H4 (cell line): ENCODE results near the gene SYNDIG1L. TPM values are rescaled to one million over a fixed set of nuclear protein-coding genes. Genes with fewer than 3 reads are reported as not detected.

Source experiments
- DNase-seq: peaks from one replicate; pipeline ENCODE4 v3.0.0-alpha.2; 2015; ENCODE audit warnings: low spot score
- total RNA-seq: library from RNA; depleted of rRNA; stranded (reverse); fragments of >200 nt; shearing (Covaris generic); gene quantifications from 2 replicates; pipeline ENCODE4 v1.2.3, GENCODE V29; 2014

Gene SYNDIG1L
- total RNA-seq, 1 experiment from 2014 or later: not detected

- DNase-seq: no peak
Measured at GRCh38 chr14:74429221-74429691, 3.2 kb upstream of the SYNDIG1L start.

GRCh38 chr14:74427651-74428050, 1.6 kb upstream of the SYNDIG1L start:
- DNase-seq: no peak

- no peak for DNase-seq
Measured at GRCh38 chr14:74425525-74426201, 347 bp downstream of the SYNDIG1L start.

- no peak for DNase-seq
Measured at GRCh38 chr14:74424606-74425005, 1.4 kb downstream of the SYNDIG1L start.

GRCh38 chr14:74423246-74423645, 2.8 kb downstream of the SYNDIG1L start:
- DNase-seq: no peak

- no peak for DNase-seq
Measured at GRCh38 chr14:74421981-74422380, 4.0 kb downstream of the SYNDIG1L start.

- no peak for DNase-seq
Measured at GRCh38 chr14:74419086-74419485, 6.9 kb downstream of the SYNDIG1L start.

- no peak for DNase-seq
Measured at GRCh38 chr14:74418031-74418430, 8.0 kb downstream of the SYNDIG1L start.

GRCh38 chr14:74417611-74418010, 8.4 kb downstream of the SYNDIG1L start:
- DNase-seq: no peak

GRCh38 chr14:74417201-74417600, 8.8 kb downstream of the SYNDIG1L start:
- no peak for DNase-seq

GRCh38 chr14:74415115-74415437, 10.9 kb downstream of the SYNDIG1L start:
- DNase-seq: no peak

GRCh38 chr14:74414403-74415114, 11.5 kb downstream of the SYNDIG1L start:
- DNase-seq: no peak

GRCh38 chr14:74413627-74414026, 12.4 kb downstream of the SYNDIG1L start:
- no peak for DNase-seq

- DNase-seq: no peak
Measured at GRCh38 chr14:74412753-74413152, 13.3 kb downstream of the SYNDIG1L start.

GRCh38 chr14:74411671-74412070, 14.3 kb downstream of the SYNDIG1L start:
- DNase-seq: no peak

GRCh38 chr14:74409441-74409840, 16.6 kb downstream of the SYNDIG1L start:
- no peak for DNase-seq

GRCh38 chr14:74408870-74409269, 17.1 kb downstream of the SYNDIG1L start:
- no peak for DNase-seq

GRCh38 chr14:74407801-74408154, 18.2 kb downstream of the SYNDIG1L start:
- DNase-seq: no peak

- no peak for DNase-seq
Measured at GRCh38 chr14:74407021-74407800, 18.8 kb downstream of the SYNDIG1L start.

GRCh38 chr14:74405663-74406062, 20.3 kb downstream of the SYNDIG1L start:
- no peak for DNase-seq

GRCh38 chr14:74404435-74404834, 21.6 kb downstream of the SYNDIG1L start:
- no peak for DNase-seq

GRCh38 chr14:74403619-74404417, 22.2 kb downstream of the SYNDIG1L start:
- no peak for DNase-seq
